ENCODE measurements around the gene OPN1MW. TPM values are rescaled to one million over a fixed set of nuclear protein-coding genes. Genes with fewer than 3 reads are reported as not detected.
"Not testable (repeated sequence)": the region's sequence is repeated elsewhere in the genome, so short reads cannot be mapped to it uniquely, and the experiment has no call there.

The OPN1MW gene
- total RNA-seq, 3 donors from 2014 or later, result not detected

DNA sequence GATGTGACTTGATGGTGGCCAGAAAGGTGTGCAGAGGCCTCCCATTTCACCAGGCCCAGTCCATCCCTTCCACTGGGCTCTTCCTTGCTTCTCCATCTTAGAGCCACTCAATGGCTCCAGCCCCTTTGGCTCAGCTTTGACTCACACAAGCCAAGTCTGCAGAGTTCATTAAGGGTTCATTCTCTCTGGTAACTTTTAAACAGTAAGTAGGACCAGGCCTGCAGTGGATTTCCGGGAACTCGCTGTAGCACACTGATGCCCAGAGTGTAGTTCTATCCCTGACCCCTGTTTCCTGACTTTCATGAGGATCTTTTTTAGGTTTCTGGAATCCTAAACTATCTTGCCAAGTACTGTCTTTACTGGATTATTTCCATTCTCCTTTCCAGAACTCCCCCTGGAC lies 11.9 kb downstream of the OPN1MW start:
- intact Hi-C loops (cut with DNase I, micrococcal nuclease); H3K9me3 ChIP-seq; DNase-seq; H3K4me1 ChIP-seq (ENCODE audit: low read depth); H3K4me3 ChIP-seq; H3K36me3 ChIP-seq (ENCODE audit: low read depth); ATAC-seq: not testable (repeated sequence)

DNA sequence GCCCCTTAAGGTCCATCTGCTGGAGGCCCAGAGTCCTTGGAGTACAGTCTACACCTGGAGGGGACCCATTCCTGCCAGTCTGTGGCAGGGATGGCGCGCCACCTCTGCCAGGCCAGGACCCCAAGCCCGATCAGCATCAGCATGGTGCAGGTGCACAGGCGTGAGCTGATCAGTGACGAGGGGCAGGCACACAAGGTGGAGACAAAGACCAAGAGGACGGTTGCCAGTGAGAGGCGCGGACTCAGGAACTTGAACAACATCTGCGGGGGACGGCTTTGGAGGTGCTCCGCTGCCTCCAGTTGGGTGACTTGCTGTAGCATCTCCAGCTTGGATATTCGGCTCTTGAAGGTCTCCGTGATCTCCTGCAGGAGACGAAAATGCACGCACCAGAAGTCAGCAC lies 14.1 kb downstream of the OPN1MW start:
- H3K36me3 ChIP-seq (ENCODE audit: low read depth); ATAC-seq; DNase-seq; H3K4me3 ChIP-seq; H3K9me3 ChIP-seq; H3K4me1 ChIP-seq (ENCODE audit: low read depth); intact Hi-C loops (cut with DNase I, micrococcal nuclease): not testable (repeated sequence)

DNA sequence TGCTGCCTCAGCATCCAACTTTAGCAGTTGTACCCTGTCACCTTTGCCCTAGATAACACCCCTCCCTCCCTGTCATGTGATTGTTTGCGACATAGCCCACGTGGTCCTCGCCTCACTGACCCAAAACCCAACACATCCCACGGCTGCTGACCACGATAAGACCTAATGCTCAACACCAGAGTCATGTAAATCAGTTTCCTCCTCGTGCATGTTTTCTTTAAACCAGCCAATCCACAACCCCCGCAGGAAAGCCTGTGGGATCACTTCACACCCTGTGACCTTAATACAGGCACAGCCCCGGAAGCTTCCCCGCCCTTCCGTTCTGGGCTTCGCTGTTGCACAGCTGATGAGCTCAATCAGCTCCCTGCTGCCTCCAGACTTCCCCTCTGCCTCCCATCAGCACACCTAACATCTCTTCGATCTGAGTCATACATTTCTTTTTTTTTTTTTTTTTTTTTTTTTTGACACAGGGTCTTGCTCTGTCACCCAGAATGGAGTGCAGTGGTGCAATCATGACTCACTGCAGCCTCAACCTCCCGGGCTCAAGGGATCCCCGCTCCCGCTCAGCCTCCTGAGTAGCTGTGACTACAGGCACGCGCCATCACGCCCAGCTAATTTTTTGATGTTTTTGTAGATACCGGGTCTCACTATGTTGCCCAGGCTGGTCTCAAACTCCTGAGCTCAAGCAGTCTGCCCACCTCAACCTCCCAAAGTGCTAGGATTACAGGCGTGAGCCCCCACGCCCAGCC lies 27.4 kb downstream of the OPN1MW start:
- peak; percentile 88 for ATAC-seq
- DNase-seq; intact Hi-C loops (cut with DNase I, micrococcal nuclease); H3K4me1 ChIP-seq (ENCODE audit: low read depth); H3K36me3 ChIP-seq (ENCODE audit: low read depth); H3K9me3 ChIP-seq; H3K4me3 ChIP-seq: not testable (repeated sequence)

DNA sequence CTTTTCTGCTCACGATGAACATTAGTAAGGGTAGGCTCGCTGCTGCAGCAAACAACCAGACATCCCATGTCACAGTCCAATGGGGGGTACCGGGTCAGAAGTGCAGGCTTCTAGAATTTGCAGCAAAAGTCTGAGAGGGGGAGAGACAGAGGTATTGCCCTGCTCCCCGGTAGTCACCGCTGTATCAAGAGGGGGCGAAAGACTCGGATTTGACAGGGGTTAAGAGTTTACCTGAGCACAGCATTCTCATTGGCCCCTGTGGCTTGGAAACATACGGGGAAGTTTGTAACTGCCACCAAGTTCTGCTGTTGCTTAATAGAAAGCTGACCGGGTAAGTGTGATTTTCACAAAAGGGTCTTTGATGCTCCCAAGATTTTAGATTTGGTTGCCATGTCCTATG lies 28.7 kb downstream of the OPN1MW start:
- H3K9me3 ChIP-seq; intact Hi-C loops (cut with DNase I, micrococcal nuclease); H3K4me1 ChIP-seq (ENCODE audit: low read depth); H3K4me3 ChIP-seq; H3K36me3 ChIP-seq (ENCODE audit: low read depth); ATAC-seq: not testable (repeated sequence)
- DNase-seq, result peak in 1 of 3 donors; percentile 6

DNA sequence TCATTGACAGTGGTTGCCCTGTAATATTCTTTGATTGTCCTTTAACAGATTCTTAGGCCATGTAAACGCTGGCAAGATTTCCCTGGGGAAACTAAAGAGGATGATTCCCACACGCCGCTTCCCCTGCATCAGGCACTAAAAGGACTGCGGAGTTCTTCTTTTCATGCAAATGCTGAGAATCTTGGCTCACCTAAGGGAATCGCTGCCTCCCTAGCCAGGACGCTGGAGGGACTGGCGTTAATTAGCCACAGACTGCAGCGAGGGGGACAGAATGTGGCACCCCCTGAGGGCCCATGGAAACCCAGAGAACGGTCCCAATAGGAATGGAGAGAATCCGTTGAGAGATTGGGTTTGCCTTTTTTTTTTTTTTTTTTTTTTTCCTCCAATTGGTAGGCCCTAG lies 29.1 kb downstream of the OPN1MW start:
- ATAC-seq; DNase-seq; H3K4me3 ChIP-seq; H3K9me3 ChIP-seq; H3K4me1 ChIP-seq (ENCODE audit: low read depth); H3K36me3 ChIP-seq (ENCODE audit: low read depth); intact Hi-C loops (cut with DNase I, micrococcal nuclease): not testable (repeated sequence)

DNA sequence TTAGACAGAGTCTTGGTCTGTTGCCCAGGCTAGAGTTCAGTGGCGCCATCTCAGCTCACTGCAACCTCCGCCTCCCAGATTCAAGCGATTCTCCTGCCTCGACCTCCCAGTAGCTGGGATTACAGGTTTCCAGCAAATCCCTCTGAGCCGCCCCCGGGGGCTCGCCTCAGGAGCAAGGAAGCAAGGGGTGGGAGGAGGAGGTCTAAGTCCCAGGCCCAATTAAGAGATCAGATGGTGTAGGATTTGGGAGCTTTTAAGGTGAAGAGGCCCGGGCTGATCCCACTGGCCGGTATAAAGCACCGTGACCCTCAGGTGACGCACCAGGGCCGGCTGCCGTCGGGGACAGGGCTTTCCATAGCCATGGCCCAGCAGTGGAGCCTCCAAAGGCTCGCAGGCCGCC lies 37.1 kb downstream of the OPN1MW start, which contains the start of gene OPN1MW2:
Gene OPN1MW2, plus strand, starts transcription at position 301 of the 400 bp plus-strand sequence. Its CDS starts 60 bp downstream, at position 361.
- H3K36me3 ChIP-seq (ENCODE audit: low read depth); H3K4me3 ChIP-seq; ATAC-seq; H3K4me1 ChIP-seq (ENCODE audit: low read depth); H3K9me3 ChIP-seq; intact Hi-C loops (cut with DNase I, micrococcal nuclease); DNase-seq: not testable (repeated sequence)

DNA sequence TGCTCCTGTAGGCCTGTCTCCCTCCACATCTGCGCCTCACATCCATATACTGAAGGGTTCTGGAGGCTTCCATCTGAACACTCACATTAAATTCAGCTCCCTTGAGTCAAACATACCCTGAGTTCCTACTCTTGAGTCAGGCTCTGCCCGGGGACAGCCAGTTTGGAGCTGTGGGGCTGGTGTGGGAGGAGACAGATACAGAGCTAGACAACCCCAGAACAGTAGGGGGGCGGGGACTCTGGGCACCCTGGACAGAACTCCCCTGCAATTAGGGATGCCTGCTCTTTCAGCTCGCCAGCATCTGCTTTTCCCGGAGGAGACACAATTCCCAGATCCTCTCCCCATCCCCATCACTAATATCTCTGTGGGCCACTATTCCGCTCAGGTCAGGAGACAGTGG lies 42.9 kb downstream of the OPN1MW start:
- DNase-seq; intact Hi-C loops (cut with DNase I, micrococcal nuclease); H3K36me3 ChIP-seq (ENCODE audit: low read depth); ATAC-seq; H3K9me3 ChIP-seq; H3K4me3 ChIP-seq; H3K4me1 ChIP-seq (ENCODE audit: low read depth): not testable (repeated sequence)

DNA sequence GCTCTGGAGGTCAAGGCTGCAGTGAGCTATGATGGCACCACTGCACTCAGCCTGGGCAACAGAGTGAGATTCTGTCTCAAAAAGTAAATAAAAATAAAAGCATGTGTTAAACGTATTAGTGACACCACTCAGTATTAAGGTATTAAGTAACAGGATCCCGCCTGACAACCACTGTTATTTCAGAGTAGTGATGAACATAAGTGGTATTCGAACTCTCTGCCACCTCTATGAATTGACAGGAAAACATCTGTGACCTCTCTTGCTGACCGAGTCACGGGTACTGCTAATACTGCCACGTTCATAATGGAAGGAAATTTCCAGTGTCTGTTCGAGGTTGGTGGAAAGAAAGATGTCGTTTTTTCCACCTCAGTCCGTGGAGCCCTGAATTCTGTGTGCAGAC lies 44.3 kb downstream of the OPN1MW start:
- H3K4me3 ChIP-seq; H3K36me3 ChIP-seq (ENCODE audit: low read depth); intact Hi-C loops (cut with DNase I, micrococcal nuclease); DNase-seq; H3K9me3 ChIP-seq; ATAC-seq; H3K4me1 ChIP-seq (ENCODE audit: low read depth): not testable (repeated sequence)

DNA sequence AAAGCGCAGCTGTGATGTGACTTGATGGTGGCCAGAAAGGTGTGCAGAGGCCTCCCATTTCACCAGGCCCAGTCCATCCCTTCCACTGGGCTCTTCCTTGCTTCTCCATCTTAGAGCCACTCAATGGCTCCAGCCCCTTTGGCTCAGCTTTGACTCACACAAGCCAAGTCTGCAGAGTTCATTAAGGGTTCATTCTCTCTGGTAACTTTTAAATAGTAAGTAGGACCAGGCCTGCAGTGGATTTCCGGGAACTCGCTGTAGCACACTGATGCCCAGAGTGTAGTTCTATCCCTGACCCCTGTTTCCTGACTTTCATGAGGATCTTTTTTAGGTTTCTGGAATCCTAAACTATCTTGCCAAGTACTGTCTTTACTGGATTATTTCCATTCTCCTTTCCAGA lies 49.0 kb downstream of the OPN1MW start:
- intact Hi-C loops (cut with DNase I, micrococcal nuclease); ATAC-seq; H3K9me3 ChIP-seq: not testable (repeated sequence)

DNA sequence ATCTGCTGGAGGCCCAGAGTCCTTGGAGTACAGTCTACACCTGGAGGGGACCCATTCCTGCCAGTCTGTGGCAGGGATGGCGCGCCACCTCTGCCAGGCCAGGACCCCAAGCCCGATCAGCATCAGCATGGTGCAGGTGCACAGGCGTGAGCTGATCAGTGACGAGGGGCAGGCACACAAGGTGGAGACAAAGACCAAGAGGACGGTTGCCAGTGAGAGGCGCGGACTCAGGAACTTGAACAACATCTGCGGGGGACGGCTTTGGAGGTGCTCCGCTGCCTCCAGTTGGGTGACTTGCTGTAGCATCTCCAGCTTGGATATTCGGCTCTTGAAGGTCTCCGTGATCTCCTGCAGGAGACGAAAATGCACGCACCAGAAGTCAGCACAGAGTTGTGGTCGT lies 51.2 kb downstream of the OPN1MW start:
- ATAC-seq; H3K36me3 ChIP-seq (ENCODE audit: low read depth); H3K4me1 ChIP-seq (ENCODE audit: low read depth); H3K9me3 ChIP-seq; H3K4me3 ChIP-seq; DNase-seq; intact Hi-C loops (cut with DNase I, micrococcal nuclease): not testable (repeated sequence)

More for the DNA sequence above, 49.0 kb downstream of the OPN1MW start:
- H3K36me3 ChIP-seq (ENCODE audit: low read depth); H3K4me3 ChIP-seq; H3K4me1 ChIP-seq (ENCODE audit: low read depth); DNase-seq: not testable (repeated sequence)

DNA sequence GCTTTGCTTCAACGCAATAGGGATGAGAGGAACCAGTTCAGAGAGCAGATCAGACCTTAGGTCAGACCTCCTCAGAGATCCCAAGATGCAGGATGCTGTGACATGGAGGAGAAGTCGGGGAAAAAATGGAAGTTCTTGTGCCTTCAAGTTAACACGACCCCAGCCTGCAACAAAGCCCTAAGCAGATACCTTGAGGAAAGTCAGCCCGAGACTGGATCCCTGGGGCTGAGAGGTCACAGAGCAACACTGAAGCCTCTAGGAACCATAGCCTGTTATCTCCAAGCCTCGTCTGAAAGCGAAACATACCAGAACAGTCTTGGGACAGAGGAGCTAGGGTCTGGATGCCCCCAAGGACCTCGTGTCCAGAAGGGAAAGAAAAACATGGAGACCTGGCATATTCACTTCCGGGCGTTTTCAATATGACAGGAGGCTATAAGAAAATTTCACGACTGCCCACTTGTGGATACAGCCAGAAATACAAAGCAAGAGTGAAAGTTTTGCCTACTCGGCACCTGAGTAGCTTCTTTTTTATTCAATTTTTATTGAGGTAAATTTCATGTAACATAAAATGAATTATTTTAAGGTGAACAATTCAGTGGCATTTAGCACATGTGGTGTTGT lies 56.7 kb downstream of the OPN1MW start:
- H3K4me1 ChIP-seq (ENCODE audit: low read depth); intact Hi-C loops (cut with DNase I, micrococcal nuclease); H3K4me3 ChIP-seq; H3K36me3 ChIP-seq (ENCODE audit: low read depth); H3K9me3 ChIP-seq; ATAC-seq: not testable (repeated sequence)
- peak in 1 of 3 donors; percentile 0 for DNase-seq

DNA sequence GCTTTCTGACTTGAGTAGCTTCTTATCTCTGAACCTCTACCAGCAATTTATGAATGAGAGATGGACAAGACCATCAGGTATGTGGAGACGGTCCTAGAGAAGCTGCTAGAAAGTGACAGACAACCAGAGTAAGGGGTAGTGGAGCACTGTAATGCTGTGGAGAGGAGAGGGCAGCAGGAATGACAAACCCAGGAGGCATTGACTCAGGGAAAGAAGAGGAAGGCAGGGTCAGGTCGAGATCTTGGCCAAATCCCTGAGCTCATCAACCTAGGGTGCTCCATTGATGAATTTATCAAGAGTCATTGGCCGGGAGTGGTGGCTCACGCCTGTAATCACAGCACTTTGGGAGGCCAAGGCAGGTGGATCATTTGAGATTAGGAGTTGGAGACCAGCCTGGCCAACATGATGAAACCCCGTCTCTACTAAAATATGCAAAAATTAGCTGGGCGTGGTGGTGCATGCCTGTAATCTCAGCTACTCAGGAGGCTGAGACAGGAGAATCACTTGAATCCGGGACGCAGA lies 57.6 kb downstream of the OPN1MW start:
- H3K4me1 ChIP-seq (ENCODE audit: low read depth); intact Hi-C loops (cut with DNase I, micrococcal nuclease); H3K4me3 ChIP-seq; ATAC-seq; H3K9me3 ChIP-seq; H3K36me3 ChIP-seq (ENCODE audit: low read depth): not testable (repeated sequence)
- peak in 1 of 3 donors; percentile 10 for DNase-seq

Measured in mucosa of descending colon (tissue), 3 donors.